Stromal cell of bone marrow (primary cell): Measurements from ENCODE around the gene DSG4.

Experiments
- DNase-seq: peaks from one replicate; pipeline ENCODE4 v3.0.0-alpha.2; 2012; ENCODE audit warnings: low read depth

DSG4 gene

GRCh38 chr18:31410716-31411483 is 34.3 kb downstream of the DSG4 start:
- no peak for DNase-seq

- no peak for DNase-seq
Observed at GRCh38 chr18:31413137-31413536, 36.6 kb downstream of the DSG4 start.

GRCh38 chr18:31417850-31418249 is 41.3 kb downstream of the DSG4 start:
- no peak for DNase-seq

- no peak for DNase-seq
Observed at GRCh38 chr18:31419457-31419932, 42.9 kb downstream of the DSG4 start.

- no peak for DNase-seq
Observed at GRCh38 chr18:31420032-31420431, 43.5 kb downstream of the DSG4 start.

- DNase-seq = no peak
Observed at GRCh38 chr18:31420524-31420923, 43.9 kb downstream of the DSG4 start.

- DNase-seq = no peak
Observed at GRCh38 chr18:31424383-31424988, 47.9 kb downstream of the DSG4 start.

- no peak for DNase-seq
Observed at GRCh38 chr18:31426021-31426420, 49.4 kb downstream of the DSG4 start.

- DNase-seq = no peak
Observed at GRCh38 chr18:31426871-31427406, 50.4 kb downstream of the DSG4 start.

GRCh38 chr18:31428211-31428610 is 51.6 kb downstream of the DSG4 start:
- no peak for DNase-seq

- DNase-seq = no peak
Observed at GRCh38 chr18:31429623-31430022, 53.0 kb downstream of the DSG4 start.

GRCh38 chr18:31430072-31430471 is 53.5 kb downstream of the DSG4 start:
- DNase-seq = no peak

- no peak for DNase-seq
Observed at GRCh38 chr18:31430554-31430953, 54.0 kb downstream of the DSG4 start.

GRCh38 chr18:31432316-31432715 is 55.7 kb downstream of the DSG4 start:
- DNase-seq = no peak

GRCh38 chr18:31436825-31437224 is 60.2 kb downstream of the DSG4 start:
- no peak for DNase-seq

- no peak for DNase-seq
Observed at GRCh38 chr18:31438402-31438801, 61.8 kb downstream of the DSG4 start.

GRCh38 chr18:31439807-31440325 is 63.3 kb downstream of the DSG4 start:
- DNase-seq = no peak

GRCh38 chr18:31440787-31441186 is 64.2 kb downstream of the DSG4 start:
- DNase-seq = no peak

GRCh38 chr18:31441493-31441892 is 64.9 kb downstream of the DSG4 start:
- no peak for DNase-seq

GRCh38 chr18:31444142-31444541 is 67.6 kb downstream of the DSG4 start:
- no peak for DNase-seq

- DNase-seq = no peak
Observed at GRCh38 chr18:31445908-31446307, 69.3 kb downstream of the DSG4 start.

- DNase-seq = no peak
Observed at GRCh38 chr18:31446854-31447253, 70.3 kb downstream of the DSG4 start.

GRCh38 chr18:31447530-31448191 is 71.1 kb downstream of the DSG4 start, which contains the start of gene DSG3:
TSS of gene DSG3 (plus strand) at chr18:31447741. CDS start at chr18:31447878, 137 bp downstream.
- no peak for DNase-seq
